GM10847 (cell line): ENCODE measurements around the gene MAP1LC3B2.

Experiments used
- POLR2A ChIP-seq: IDR thresholded peaks from 2 replicates; pipeline ENCODE4 v1.6.1; 2011; ENCODE audit not compliant: insufficient read length; ENCODE audit errors: extremely low read depth

The MAP1LC3B2 gene

DNA sequence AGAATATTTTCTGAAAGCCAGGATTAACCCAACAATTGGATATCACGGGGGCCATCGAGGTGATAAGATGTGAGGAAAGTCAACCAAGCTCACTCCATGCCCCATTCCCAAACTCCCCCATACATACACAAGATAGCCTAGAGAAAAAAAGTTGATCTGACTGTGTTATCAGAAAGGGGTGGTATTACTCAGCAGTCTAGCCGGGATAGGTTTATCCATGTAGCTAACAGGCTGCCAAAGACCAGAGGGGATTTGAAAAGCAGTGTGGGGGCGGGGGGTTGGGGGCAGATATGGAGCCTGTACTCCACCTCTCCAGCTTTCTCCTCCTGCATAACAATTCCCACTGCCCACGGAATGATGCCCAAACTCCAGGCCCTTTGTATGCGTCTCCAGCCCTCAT is 13.2 kb upstream of the MAP1LC3B2 start:
- no peak for TF ChIP-seq POLR2A

DNA sequence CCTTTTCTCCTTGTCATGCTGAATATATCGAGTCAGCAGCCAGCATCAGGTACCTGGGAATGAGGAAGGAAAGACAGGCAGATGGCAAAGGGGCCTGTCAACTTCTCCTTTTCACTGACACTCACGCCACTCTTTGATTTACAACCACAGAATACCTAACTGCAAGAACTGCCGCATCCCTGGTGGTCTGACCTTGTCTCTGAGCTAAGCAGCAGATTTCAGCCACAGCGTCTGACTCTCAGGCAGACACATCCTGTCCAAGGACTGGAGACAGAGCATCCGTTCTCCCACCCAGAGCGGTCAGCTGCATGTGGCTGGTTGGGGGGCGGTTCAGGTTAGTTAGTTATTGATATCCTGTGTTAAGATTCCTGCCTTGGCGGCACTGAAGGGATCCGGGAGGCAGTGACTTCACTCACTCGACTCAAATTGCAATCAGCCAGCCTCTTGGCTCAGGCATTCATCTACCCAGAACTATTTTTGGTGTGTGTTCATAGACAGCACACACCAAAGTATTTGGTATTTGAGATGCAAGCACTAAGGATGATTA is 11.2 kb upstream of the MAP1LC3B2 start:
- TF ChIP-seq POLR2A, result no peak

DNA sequence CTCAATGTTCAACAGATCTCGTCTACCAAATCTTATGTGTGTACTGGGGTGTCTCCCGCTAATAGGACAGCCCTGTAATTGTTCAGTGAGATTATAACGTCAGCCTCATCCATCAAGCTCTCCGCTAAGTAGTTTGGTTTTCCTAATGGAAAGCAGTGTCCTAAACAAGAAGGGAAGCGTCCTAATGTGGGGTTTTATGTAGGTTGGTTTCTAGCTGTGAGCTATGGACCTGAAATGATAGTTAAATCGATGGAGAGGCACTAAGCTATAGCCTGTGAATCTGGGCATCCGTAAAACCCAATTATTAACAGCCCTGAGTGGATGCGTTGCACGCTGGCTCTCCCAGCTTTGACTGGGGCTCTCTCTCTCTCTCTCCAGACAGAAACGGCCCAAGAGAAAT is 9.2 kb upstream of the MAP1LC3B2 start:
- TF ChIP-seq POLR2A, result no peak

GRCh38 chr12:116551151-116551550 is 8.0 kb upstream of the MAP1LC3B2 start:
- no peak for TF ChIP-seq POLR2A

DNA sequence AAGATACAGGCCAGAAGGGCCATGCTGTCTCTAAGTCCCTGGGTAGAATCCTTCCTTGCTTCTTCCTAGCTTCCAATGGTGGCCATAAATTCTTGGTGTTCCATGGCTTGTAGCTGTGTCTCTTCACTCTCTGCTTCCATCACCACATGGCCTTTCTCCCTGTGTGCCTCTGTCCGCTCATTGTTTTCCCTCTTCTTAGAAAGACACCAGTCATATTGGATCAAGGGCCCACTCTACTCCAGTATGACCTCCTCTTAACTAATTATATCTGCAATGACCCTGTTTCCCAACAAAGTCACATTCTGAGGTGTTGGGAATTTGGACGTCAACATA is 7.6 kb upstream of the MAP1LC3B2 start:
- TF ChIP-seq POLR2A, result no peak

GRCh38 chr12:116551952-116552772 is 7.0 kb upstream of the MAP1LC3B2 start:
- no peak for TF ChIP-seq POLR2A

- no peak for TF ChIP-seq POLR2A
Measured at GRCh38 chr12:116552773-116553373, 6.3 kb upstream of the MAP1LC3B2 start.

DNA sequence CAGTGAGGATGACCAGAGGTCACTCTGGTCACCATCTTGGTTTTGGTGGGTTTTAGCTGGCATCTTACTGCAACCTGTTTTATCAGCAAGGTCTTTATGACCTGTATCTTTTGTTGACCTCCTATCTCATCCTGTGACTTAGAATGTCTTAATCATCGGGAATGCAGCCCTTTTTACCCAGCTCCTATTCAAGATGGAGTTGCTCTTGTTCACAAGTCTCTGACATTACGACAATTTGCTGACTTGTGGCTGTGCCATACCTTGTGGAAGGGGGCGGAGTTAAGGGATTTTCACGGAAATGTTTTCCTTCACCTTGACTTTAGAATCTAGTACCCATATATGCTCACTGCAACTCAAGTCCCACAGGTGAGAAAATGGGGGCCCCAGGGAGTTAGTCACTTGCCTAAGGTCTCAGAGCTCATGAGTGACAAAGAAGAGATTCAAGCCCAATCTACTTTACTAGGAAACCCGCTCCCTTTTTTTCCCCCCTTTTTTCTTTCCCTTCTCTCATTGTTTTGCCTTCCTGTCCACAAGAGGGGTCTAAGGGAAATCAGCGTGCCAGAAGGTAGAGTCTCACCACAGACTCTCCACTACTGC is 2.7 kb upstream of the MAP1LC3B2 start:
- no peak for TF ChIP-seq POLR2A

DNA sequence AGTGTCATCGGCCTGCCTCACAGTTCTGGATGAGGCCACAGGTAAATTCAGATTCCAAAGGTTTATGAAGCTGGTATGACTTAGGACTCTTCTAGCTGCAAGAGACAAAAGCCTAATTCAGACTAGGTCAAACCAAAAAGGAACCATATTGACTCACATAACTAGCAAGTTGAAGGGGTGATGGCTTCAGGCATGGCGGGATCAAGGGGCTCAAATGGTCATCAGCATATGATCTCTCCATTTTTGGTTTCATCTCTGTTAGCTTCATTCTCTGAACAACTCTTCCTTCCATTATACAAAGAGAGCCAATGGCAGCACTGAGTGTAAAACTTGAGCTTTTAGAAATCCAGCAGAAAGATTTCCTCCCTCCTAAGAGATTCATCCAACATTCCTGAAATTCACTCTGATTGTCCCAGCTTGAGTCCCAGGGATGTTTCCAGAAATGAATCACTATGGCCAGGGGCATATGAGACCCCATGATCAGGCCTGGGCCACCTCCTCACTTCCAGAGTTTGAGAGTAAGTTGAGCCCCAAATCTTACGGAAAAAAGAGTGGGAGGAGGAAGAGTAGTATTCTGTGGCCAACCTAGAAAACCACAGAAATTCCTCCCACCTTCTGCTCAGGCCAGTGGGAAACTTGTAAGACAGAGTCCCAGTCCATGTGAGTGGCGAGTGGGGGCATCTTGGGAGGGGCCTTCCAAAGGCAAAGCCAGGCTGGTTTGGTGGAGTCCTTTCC is 2.0 kb upstream of the MAP1LC3B2 start:
- no peak for TF ChIP-seq POLR2A

DNA sequence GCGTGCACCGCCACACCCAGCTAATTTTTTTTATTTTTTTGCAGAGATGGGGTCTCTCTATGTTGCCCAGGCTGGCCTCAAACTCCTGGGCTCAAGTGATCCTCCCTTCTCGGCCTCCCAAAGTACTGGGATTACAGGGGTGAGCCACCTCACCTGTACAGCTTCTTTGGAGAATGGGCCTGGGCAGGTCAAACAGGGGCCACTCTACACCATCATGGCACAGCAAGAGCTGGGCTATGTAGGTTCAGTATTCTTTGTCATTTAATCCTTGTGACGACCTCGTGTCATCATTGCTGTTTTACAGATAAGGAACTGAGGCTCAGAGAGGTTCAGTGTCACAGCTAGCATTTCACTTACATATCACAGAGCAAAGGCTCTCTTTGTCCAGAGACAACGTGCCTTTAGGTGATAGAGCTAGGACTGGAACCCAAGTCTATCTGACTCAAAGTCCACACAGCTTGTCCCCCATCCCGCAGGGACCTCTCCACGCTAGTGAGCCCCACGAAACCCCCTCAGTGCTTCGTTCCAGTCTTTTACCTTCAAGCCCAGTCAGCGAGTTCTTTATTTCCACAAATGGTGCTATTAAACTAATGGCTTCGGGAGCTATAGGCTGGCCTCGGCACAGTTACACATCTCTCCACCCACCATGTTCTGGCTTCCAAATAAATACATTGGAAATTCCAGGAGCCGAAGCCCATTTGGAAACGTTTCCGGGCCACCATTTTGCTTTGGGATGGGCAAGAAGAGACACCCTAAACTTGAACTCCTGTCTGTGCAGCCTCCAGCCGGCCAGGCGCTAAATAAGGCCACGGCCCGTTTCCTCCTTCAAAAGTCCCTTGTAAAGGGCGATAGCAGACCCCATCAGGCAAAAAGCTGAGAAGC is 660 bp upstream of the MAP1LC3B2 start:
- no peak for TF ChIP-seq POLR2A

- no peak for TF ChIP-seq POLR2A
Measured at GRCh38 chr12:116561181-116561821, 2.1 kb downstream of the MAP1LC3B2 start.

GRCh38 chr12:116562090-116562489 is 2.9 kb downstream of the MAP1LC3B2 start:
- no peak for TF ChIP-seq POLR2A

GRCh38 chr12:116563262-116563661 is 4.1 kb downstream of the MAP1LC3B2 start:
- no peak for TF ChIP-seq POLR2A

- no peak for TF ChIP-seq POLR2A
Measured at GRCh38 chr12:116564080-116564479, 4.9 kb downstream of the MAP1LC3B2 start.
